GM12891 (cell line): ENCODE measurements around the gene LRMDA.
"Not testable (repeated sequence)": the region's sequence is repeated elsewhere in the genome, so short reads cannot be mapped to it uniquely, and the experiment has no call there.

Experiments
- DNase-seq: peaks from one replicate; pipeline ENCODE4 v3.0.0; 2011; ENCODE audit warnings: low spot score; ENCODE audit not compliant: insufficient read length
- FAIRE-seq: peaks from 2 replicates; lab custom pipeline; 2011; peaks lifted over from hg19 to GRCh38; lab: Jason Lieb, UNC
- PAX5 ChIP-seq: IDR thresholded peaks from 2 replicates; pipeline ENCODE4 v1.6.1; 2011; ENCODE audit warnings: low read length, moderate library complexity, mild to moderate bottlenecking; ENCODE audit not compliant: insufficient read depth, severe bottlenecking
- POLR2A ChIP-seq: IDR thresholded peaks from 2 replicates; pipeline ENCODE4 v1.6.1; 2011; ENCODE audit warnings: low read depth, low read length, control low read depth
- POLR2AphosphoS5 ChIP-seq: IDR thresholded peaks from 2 replicates; pipeline ENCODE4 v1.6.1; 2011; ENCODE audit warnings: low read depth, low read length, control low read depth
- POU2F2 ChIP-seq: IDR thresholded peaks from 2 replicates; pipeline ENCODE4 v1.6.1; 2011; ENCODE audit warnings: low read depth, mild to moderate bottlenecking, control low read depth, low read length, moderate library complexity
- SPI1 ChIP-seq: IDR thresholded peaks from 2 replicates; pipeline ENCODE4 v1.6.1; 2011; ENCODE audit warnings: low read depth, low read length, control low read depth
- TAF1 ChIP-seq: IDR thresholded peaks from 2 replicates; pipeline ENCODE4 v1.6.1; 2011; ENCODE audit warnings: low read depth, low read length, control low read depth

Gene LRMDA

DNA sequence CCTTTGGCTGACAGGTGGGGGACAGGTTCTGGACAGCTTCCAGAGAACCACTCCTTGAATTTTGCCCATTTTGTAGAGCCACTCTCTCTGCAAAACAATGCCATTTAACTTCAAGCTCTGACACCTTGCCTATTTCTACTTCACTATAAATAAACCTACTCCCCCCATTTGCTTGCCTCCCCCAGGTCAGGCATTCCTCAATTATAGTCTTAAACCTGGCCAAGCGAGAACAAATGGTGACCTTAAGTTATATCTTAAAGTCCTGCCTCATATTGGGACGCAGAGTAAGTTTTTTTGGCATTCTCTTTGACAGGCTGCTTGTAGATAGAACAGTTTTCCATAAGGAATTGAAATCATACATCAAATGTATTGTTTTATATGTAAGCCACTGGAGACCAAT lies 706.9 kb downstream of the LRMDA start:
- TF ChIP-seq TAF1: no peak
- TF ChIP-seq POLR2AphosphoS5: no peak
- no peak for TF ChIP-seq SPI1
- TF ChIP-seq POLR2A: no peak
- no peak for TF ChIP-seq PAX5
- TF ChIP-seq POU2F2: no peak
- FAIRE-seq: no peak

DNA sequence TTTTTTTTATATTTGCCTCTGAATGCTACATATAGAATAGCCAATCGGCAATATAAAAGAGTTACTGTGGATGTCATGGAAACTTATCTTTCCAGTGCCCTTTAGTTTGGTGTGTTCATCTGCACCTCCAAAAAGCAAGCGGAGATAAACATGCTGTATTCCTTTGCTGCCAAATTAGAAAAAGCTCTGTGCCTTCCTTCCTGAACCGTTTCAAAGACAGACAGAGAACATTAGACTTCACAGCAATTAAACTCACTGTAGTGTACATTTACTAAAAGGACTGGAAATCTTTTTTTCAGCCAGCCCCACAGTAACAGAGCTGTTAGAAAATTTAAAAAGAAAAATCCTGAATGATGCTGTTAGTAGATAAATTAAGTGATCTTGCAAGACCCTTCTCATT lies 707.5 kb downstream of the LRMDA start:
- DNase-seq (no peak), FAIRE-seq (no peak)
- no peak for TF ChIP-seq POLR2A
- TF ChIP-seq POU2F2: no peak
- no peak for TF ChIP-seq PAX5
- TF ChIP-seq SPI1: no peak
- TF ChIP-seq TAF1: no peak
- TF ChIP-seq POLR2AphosphoS5: no peak

More for the DNA sequence above, 706.9 kb downstream of the LRMDA start:
- DNase-seq: no peak

DNA sequence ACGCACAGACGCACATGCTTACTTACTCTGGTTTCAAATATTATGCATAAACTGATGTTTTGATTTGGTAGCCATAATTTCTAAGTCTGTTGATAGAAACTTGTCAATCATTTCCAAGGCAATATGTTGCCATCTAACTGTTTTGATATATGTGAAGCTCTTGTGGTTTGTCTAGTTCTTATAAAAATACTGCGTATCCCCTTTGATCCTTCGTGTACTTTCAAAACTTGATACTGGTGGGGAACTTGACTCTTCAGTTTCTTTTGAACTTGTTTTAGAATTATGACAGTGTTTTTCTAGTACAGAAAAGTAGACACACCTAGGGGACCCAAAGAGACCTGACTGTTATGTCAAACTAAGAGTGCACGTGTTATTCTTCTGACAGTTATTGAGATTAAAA lies 708.0 kb downstream of the LRMDA start:
- no peak for DNase-seq
- FAIRE-seq: no peak
- TF ChIP-seq POLR2A (no peak), POU2F2 (no peak), POLR2AphosphoS5 (no peak), TAF1 (no peak), PAX5 (no peak), SPI1 (no peak)

DNA sequence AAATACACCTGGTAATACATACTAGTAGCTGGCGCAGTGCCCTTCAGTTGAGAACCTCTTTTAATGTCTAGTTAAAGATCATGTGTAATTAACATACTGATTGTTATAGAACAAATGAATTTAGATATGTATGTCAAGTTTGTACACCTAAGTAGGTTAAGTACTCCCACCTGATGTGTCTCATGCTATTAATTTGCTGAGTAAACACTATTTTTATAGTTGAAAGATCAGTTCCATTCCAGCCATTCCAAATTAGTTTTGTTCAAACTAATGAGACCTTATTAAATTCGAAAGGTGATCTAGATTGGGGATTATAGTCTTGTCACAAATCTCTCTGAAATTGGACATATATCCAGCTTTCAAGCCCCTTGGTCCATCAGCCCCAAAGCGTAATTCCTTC lies 710.0 kb downstream of the LRMDA start:
- DNase-seq (no peak), FAIRE-seq (no peak)
- no peak for TF ChIP-seq SPI1
- no peak for TF ChIP-seq TAF1

DNA sequence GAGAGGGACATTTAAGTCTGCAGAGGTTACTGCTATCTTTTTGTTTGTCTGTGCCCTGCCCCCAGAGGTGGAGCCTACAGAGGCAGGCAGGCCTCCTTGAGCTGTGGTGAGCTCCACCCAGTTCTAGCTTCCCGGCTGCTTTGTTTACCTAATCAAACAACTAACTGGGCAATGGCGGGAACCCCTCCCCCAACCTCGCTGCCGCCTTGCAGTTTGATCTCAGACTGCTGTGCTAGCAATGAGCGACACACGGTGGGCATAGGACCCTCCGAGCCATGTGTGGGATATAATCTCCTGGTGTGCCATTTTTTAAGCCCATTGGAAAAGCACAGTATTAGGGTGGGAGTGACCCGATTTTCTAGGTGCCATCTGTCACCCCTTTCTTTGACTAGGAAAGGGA lies 716.8 kb downstream of the LRMDA start:
- FAIRE-seq, DNase-seq: not testable (repeated sequence)

DNA sequence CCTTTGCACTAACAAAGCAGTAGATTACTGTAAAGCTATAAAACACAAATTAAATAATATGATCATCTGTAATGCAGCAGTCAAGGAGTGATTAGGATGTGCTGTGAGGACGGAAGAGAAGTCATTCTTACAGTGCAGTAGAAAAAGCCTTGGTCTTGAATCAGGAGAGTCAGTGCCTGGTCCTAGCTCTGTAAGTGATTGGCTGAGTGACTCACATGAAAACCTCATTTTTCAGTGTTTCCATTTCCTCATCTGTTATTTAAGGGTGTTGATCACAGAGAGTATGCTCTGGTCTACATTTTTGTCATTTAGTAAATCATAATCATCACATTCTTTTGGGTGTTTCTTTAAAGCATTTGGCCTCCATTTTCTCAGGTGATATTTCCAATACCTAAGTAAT lies 717.8 kb downstream of the LRMDA start:
- DNase-seq (no peak), FAIRE-seq (no peak)
- TF ChIP-seq POU2F2 (no peak), TAF1 (no peak), POLR2A (no peak), POLR2AphosphoS5 (no peak), PAX5 (no peak), SPI1 (no peak)

DNA sequence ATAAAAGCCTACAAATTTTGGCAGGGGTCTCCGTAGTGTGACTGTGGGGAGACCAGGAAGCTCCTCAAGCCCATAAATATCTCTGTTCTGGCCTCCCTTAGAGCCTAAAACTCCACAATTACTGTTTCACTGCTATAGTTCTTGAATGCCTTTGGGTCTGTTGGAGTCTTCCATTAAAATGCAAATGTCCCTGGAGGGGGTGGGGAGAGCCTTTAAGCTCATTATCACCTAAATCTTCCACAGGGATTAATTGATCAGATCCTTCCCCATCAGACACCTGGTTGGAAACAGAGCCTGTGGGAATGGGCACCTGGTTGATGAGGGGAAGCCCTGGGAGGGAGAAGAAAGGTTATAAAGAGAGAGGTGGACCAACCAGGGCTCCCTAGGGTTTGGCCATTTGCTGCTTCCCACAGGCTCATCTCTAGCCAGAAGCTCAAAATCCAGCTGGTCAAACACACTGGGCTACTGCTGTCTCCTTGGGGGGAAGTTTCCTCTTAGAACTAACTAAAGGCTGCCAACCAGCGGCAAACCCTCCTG lies 718.2 kb downstream of the LRMDA start:
- no peak for FAIRE-seq
- no peak for TF ChIP-seq POLR2AphosphoS5
- no peak for TF ChIP-seq POU2F2
- TF ChIP-seq PAX5: no peak
- no peak for TF ChIP-seq TAF1
- no peak for TF ChIP-seq SPI1
- no peak for TF ChIP-seq POLR2A

DNA sequence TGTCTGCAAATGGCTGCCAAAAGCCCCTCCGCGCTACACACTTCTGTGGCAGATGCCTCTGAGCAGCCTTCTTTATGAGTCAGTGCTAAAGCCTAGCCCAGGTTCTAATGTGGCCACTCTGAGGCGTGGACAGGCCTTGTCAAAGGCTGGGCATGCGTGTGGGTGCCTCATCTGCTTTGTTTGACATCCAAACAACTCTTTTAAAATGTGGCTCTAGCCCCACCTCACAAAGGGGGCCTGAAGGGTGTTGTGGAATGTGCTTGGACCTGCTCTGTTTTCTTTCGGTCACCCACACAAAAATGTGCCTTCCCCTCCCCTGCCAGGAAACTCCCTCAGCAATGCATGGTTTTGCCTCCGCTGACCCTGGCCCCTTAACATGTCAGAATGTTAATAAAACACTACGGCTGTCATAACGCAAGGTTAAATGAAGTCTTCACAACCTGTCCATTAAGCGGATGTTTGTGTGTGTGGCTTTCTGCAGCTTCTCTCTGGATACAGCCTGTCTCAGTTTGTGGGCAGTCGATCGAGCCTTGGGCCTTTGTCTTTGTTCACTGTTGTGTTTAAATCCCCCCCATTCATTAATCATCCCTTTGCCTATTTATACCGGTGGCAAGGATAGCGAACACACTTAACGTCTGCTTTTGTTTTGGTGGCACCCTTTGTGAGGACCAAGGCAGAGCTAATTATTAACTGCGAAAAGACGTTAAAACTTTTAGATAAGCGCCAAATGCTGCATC lies 718.9 kb downstream of the LRMDA start:
- no peak for TF ChIP-seq POLR2A
- no peak for TF ChIP-seq POLR2AphosphoS5
- TF ChIP-seq PAX5: no peak
- TF ChIP-seq TAF1: no peak
- no peak for TF ChIP-seq SPI1
- no peak for TF ChIP-seq POU2F2
- FAIRE-seq (no peak), DNase-seq (no peak)

More for the DNA sequence above, 718.2 kb downstream of the LRMDA start:
- DNase-seq: no peak

DNA sequence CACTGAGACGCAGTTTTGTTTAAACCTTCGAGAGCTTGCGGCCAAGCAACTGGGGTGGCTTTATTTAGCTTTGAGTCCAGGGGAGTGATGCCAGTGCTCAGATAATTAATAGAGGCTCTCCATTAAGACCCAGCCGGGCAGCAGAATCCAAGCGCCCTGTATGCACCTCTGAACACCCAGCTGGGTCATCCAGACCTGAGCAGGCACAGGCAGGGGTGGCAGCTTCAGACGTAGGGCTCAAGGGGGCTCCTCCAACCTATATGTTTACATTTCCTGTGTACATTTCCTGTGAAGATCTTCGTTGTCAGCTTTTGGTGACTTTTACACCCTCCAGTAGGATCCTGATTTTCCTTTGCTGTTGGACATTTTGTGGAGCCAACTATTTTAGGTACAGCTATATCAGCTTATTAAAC lies 719.5 kb downstream of the LRMDA start:
- FAIRE-seq: no peak
- TF ChIP-seq SPI1 (no peak), POLR2AphosphoS5 (no peak)
- DNase-seq: no peak

DNA sequence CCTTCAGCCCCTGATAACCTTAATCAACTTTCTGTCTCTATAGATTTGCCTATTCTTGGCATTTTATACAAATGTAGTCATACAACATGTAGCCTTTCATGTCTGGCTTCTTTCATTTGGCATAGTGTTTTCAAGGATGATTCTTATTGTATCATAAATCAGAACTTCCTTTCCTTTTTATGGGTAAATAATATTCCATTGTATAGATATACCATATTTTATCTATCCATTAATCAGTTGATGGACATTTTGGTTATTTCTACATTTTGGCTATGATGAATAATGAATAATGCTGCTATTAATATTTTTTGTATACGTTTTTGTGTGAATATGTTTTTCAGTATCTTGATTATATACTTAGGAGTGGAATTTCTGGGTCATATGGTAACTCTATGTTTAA lies 720.8 kb downstream of the LRMDA start:
- no peak for TF ChIP-seq SPI1
- TF ChIP-seq TAF1: no peak
- TF ChIP-seq PAX5: no peak
- no peak for TF ChIP-seq POLR2A
- TF ChIP-seq POU2F2: no peak
- TF ChIP-seq POLR2AphosphoS5: no peak
- DNase-seq: no peak
- no peak for FAIRE-seq
